ENCODE data around the gene CZIB. TPM values are rescaled to one million over a fixed set of nuclear protein-coding genes. Genes with fewer than 3 reads are reported as not detected.

CZIB gene
- total RNA-seq, 1 experiment from 2014 or later = 42.6 TPM

- Mint-ChIP-seq H3K36me3 (ENCODE audit: insufficient read depth, unreplicated experiment) (no peaks in the 10 kb centered on the region), H3K4me3 (ENCODE audit: unreplicated experiment) (peak within 1 kb of the TSS; percentile 99), H3K27ac (ENCODE audit: unreplicated experiment) (peak within 1 kb of the TSS; percentile 98), H3K27me3 (ENCODE audit: insufficient read depth, unreplicated experiment) (no peaks in the 10 kb centered on the region), H3K9me3 (ENCODE audit: unreplicated experiment) (no peaks in the 10 kb centered on the region), H3K4me1 (ENCODE audit: low read depth, unreplicated experiment) (peaks cover 21% of the 10 kb centered on the region)
- peak within 1 kb of the TSS; percentile 83 for H3K4me3 ChIP-seq (ENCODE audit: low read depth, low read length)
- H3K4me1 ChIP-seq = 0 out of 2 replicates have a peak, but pooled peaks cover 3% of the 10 kb centered on the region
- H3K27me3 ChIP-seq (replicated peaks; ENCODE audit: control insufficient read depth, insufficient read depth, low read length) = no peaks in the 10 kb centered on the region
- ChIA-PET CTCF (no interaction called here), POLR2A (interaction anchor here (0.5 kb wide), 1 partner anchor 793 kb away, joined by 3 read pairs; the partner anchor contains the start of gene ORC1)
- BruUV-seq (replicated peaks) = TSS peak; percentile 42
- H3K36me3 ChIP-seq (ENCODE audit: control insufficient read depth, insufficient read depth, low read length) = no peaks in the 10 kb centered on the region
- TF ChIP-seq, protein P1, sequence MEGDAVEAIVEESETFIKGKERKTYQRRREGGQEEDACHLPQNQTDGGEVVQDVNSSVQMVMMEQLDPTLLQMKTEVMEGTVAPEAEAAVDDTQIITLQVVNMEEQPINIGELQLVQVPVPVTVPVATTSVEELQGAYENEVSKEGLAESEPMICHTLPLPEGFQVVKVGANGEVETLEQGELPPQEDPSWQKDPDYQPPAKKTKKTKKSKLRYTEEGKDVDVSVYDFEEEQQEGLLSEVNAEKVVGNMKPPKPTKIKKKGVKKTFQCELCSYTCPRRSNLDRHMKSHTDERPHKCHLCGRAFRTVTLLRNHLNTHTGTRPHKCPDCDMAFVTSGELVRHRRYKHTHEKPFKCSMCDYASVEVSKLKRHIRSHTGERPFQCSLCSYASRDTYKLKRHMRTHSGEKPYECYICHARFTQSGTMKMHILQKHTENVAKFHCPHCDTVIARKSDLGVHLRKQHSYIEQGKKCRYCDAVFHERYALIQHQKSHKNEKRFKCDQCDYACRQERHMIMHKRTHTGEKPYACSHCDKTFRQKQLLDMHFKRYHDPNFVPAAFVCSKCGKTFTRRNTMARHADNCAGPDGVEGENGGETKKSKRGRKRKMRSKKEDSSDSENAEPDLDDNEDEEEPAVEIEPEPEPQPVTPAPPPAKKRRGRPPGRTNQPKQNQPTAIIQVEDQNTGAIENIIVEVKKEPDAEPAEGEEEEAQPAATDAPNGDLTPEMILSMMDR (IDR thresholded peaks at IDR 0.05; ENCODE audit: insufficient read depth in 1 of 2, low read depth in 1 of 2, low read length in 1 of 2, severe bottlenecking in 1 of 2, unreplicated experiment in 1 of 2) = no peak
- intact Hi-C loops (cut with micrococcal nuclease; ENCODE audit: unreplicated experiment) = loop anchor here (1.0 to 2.0 kb wide), 2 partner anchors 14 to 42 kb away; partner anchors contain the start of gene MAGOH
- H3K9me3 ChIP-seq = no peaks in the 10 kb centered on the region
- DNase-seq = peak; percentile 90
Observed at GRCh38 chr1:53196485-53197290, 23.7 kb downstream of the CZIB start, which contains the start of gene CPT2. TSS of gene CPT2 (plus strand) at chr1:53196824. CDS start at chr1:53196944, 120 bp downstream.

GRCh38 chr1:53196017-53196484 lies 24.4 kb downstream of the CZIB start:
- no TSS peak for BruUV-seq (replicated peaks)
- no peaks in the 10 kb centered on the region for H3K9me3 ChIP-seq
- intact Hi-C loops (cut with micrococcal nuclease; ENCODE audit: unreplicated experiment) = loop anchor here (1.0 to 2.0 kb wide), 2 partner anchors 13 to 42 kb away; partner anchors contain the start of gene MAGOH
- Mint-ChIP-seq H3K27me3 (ENCODE audit: insufficient read depth, unreplicated experiment) (no peaks in the 10 kb centered on the region), H3K4me1 (ENCODE audit: low read depth, unreplicated experiment) (peaks cover 21% of the 10 kb centered on the region), H3K4me3 (ENCODE audit: unreplicated experiment) (peak overlapping the region; percentile 99), H3K9me3 (ENCODE audit: unreplicated experiment) (no peaks in the 10 kb centered on the region), H3K27ac (ENCODE audit: unreplicated experiment) (peak overlapping the region; percentile 98), H3K36me3 (ENCODE audit: insufficient read depth, unreplicated experiment) (no peaks in the 10 kb centered on the region)
- CTCF ChIA-PET = interaction anchor here (1.0 kb wide), 1 partner anchor 10 kb away, joined by 4 read pairs; no protein-coding TSS in a partner anchor
- TF ChIP-seq, protein P1 (IDR thresholded peaks at IDR 0.05; ENCODE audit: insufficient read depth in 1 of 2, low read depth in 1 of 2, low read length in 1 of 2, severe bottlenecking in 1 of 2, unreplicated experiment in 1 of 2) = no peak
- no peaks in the 10 kb centered on the region for H3K36me3 ChIP-seq (ENCODE audit: control insufficient read depth, insufficient read depth, low read length)
- peak overlapping the region; percentile 83 for H3K4me3 ChIP-seq (ENCODE audit: low read depth, low read length)
- 0 out of 2 replicates have a peak, but pooled peaks cover 3% of the 10 kb centered on the region for H3K4me1 ChIP-seq
- DNase-seq = no peak
- H3K27me3 ChIP-seq (replicated peaks; ENCODE audit: control insufficient read depth, insufficient read depth, low read length) = no peaks in the 10 kb centered on the region
- POLR2A ChIA-PET = interaction anchor here (0.5 kb wide), 1 partner anchor 792 kb away, joined by 3 read pairs; the partner anchor contains the start of gene ORC1

DNA sequence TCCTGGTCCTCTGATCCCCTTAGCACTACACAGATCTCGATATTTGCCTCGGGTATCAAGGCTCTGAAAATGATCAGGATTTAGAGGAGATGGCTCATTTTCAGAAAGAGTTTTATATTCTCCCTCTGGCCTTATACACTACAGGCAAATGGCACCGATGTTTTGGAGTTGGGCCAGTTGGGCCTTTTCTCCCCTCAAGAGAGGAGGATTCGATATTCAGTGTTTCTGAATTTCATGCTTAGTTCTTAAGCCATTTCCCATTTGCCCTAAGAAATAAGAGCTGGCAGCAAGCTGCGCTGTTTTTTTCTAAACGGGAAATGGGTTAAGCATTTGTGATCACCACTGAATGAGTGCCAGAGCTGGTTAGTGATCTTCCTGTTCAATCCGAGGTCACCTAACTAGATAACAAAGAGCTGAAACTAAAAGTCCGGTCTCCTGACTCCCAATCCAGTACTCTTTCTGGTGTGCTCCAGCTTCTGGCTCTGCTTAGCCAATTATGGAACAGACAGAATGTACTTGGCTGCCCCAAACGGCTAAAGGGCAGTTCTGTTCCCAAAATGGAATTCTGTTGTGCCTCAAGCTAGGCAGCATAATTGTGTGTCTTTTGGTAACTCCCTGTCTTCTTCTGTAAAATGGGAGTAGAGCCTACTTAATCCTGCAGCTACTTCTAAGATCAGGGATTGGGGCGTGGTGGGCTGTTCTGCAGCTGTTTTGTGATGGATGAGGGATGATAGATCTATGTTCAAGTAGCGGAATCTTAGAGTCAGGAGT lies 25.0 kb downstream of the CZIB start:
- no TSS peak for BruUV-seq (replicated peaks)
- POLR2A ChIA-PET = no interaction called here

More for the DNA sequence above, 25.0 kb downstream of the CZIB start:
- H3K27ac Mint-ChIP-seq (ENCODE audit: unreplicated experiment) = no peak overlapping the region
- TF ChIP-seq, protein P1 (IDR thresholded peaks at IDR 0.05; ENCODE audit: insufficient read depth in 1 of 2, low read depth in 1 of 2, low read length in 1 of 2, severe bottlenecking in 1 of 2, unreplicated experiment in 1 of 2) = no peak
- H3K9me3 ChIP-seq = no peaks in the 10 kb centered on the region
- H3K36me3 ChIP-seq (ENCODE audit: control insufficient read depth, insufficient read depth, low read length) = no peaks in the 10 kb centered on the region
- intact Hi-C loops (cut with micrococcal nuclease; ENCODE audit: unreplicated experiment) = loop anchor here (1.0 to 2.0 kb wide), 2 partner anchors 13 to 43 kb away; partner anchors contain the start of gene MAGOH
- H3K27me3 ChIP-seq (replicated peaks; ENCODE audit: control insufficient read depth, insufficient read depth, low read length) = no peaks in the 10 kb centered on the region
- peak overlapping the region; percentile 99 for H3K4me3 Mint-ChIP-seq (ENCODE audit: unreplicated experiment)
- H3K36me3 Mint-ChIP-seq (ENCODE audit: insufficient read depth, unreplicated experiment) = no peaks in the 10 kb centered on the region
- no peaks in the 10 kb centered on the region for H3K27me3 Mint-ChIP-seq (ENCODE audit: insufficient read depth, unreplicated experiment)
- no peak overlapping the region for H3K4me3 ChIP-seq (ENCODE audit: low read depth, low read length)
- peaks cover 21% of the 10 kb centered on the region for H3K4me1 Mint-ChIP-seq (ENCODE audit: low read depth, unreplicated experiment)
- DNase-seq = no peak
- 0 out of 2 replicates have a peak, but pooled peaks cover 3% of the 10 kb centered on the region for H3K4me1 ChIP-seq
- CTCF ChIA-PET = interaction anchor here (1.0 kb wide), 1 partner anchor 9 kb away, joined by 4 read pairs; no protein-coding TSS in a partner anchor
- H3K9me3 Mint-ChIP-seq (ENCODE audit: unreplicated experiment) = no peaks in the 10 kb centered on the region
